ENCODE measurements around the gene ROBO3. TPM values are rescaled to one million over a fixed set of nuclear protein-coding genes. Genes with fewer than 3 reads are reported as not detected.
A peak's percentile ranks its signal among the peaks of the same experiment; 100 is the strongest.

ROBO3 gene
- total RNA-seq, 1 experiment from 2014 or later = 30.7 TPM

DNA sequence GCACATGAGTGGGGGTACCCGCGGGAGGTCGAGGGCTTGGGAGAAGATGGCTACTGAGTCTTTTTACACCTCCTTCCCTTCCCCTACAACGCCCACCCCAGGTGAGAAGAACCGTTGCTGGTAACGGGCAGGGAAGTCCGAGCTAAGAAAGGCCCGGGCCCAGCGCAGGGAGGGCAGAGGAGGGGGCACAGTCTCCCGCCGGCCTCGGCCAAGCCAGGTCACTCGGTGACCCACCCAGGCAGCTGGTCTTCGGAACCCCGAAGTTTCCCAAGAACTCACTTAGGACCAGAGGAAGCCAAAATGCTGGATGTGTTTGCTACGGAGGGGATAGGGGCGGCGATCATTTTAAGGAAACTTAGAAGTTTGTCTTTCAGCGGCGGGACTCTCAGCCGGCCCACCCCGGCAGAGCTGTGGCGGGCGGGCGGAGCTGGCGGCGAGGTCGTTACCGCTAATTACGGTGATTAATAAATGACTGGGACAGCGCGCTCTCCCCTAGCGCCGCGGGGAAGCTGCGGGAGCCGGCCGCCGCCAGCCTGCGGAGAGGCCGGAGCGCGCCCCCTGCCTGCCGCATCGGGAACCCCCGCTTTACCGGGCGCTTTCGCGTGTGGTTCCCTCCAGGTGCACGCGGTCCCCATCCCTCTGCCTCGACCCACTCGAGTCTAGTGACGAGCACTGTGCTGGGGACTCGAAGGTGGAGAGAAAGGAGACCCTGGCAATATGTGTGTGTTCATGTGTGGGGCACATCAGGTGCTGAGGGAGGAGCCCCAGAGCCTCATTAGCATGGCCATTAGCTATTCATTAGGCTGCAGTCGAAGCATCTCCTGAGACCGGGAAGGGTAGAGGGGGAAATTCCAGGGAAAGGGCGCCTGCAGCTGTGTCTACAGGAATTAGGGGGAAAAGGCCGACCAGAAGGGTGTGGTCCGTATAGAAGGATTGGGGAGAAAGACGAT is 945 bp downstream of the ROBO3 start:
- intact Hi-C loops (cut with micrococcal nuclease) = loop anchor here (2.0 to 10.0 kb wide), 2 partner anchors 221 to 451 kb away; no protein-coding TSS in a partner anchor
- Histone ChIP-seq H4K20me1 (ENCODE audit: insufficient read depth) (no peaks in the 10 kb centered on the region), H3K36me3 (ENCODE audit: control insufficient read depth in 1 of 2, insufficient read depth in 2 of 2, low read length in 2 of 2) (no peaks in the 10 kb centered on the region), H2AFZ (ENCODE audit: low read depth, low read length, poor library complexity, severe bottlenecking) (no peak overlapping the region), H3K9ac (ENCODE audit: low read length) (no peak overlapping the region), H3K27me3 (ENCODE audit: insufficient read depth, low read length) (peaks cover 34% of the 10 kb centered on the region; the same call in 1 of the 2 replicates), H3K4me1 (ENCODE audit: control insufficient read depth in 1 of 2, insufficient read depth in 2 of 2, low read length in 2 of 2) (peaks cover 4 to 9% of the 10 kb centered on the region in 2 experiments; a peak in 2 of 4 replicates), H3K27ac (ENCODE audit: low read depth, low read length) (no peak overlapping the region), H3K9me2 (ENCODE audit: insufficient read depth) (no peaks in the 10 kb centered on the region), H3K79me2 (ENCODE audit: insufficient read depth, low read length) (no peaks in the 10 kb centered on the region), H3K4me3 (replicated peaks in 1 of 2; ENCODE audit: low read depth in 1 of 2, low read length in 2 of 2) (no peak overlapping the region), H3K9me3 (ENCODE audit: control insufficient read depth in 1 of 2, insufficient read depth in 1 of 2, low read depth in 1 of 2, low read length in 2 of 2) (no peaks in the 10 kb centered on the region), H3K4me2 (ENCODE audit: low read length) (peak overlapping the region; percentile 44)
- DNase-seq (ENCODE audit: low read depth, low spot score) (no peak), ATAC-seq (peak; percentile 69)
- no peak for TF ChIP-seq ATF3 (IDR thresholded peaks at IDR 0.05)
- TF ChIP-seq REST (IDR thresholded peaks at IDR 0.05; ENCODE audit: low read depth) = no peak
- peak; percentile 92 for TF ChIP-seq MAX (IDR thresholded peaks at IDR 0.05)
- peak; percentile 46 for TF ChIP-seq RAD21 (IDR thresholded peaks at IDR 0.05; ENCODE audit: low read depth)
- TF ChIP-seq ELF1 (IDR thresholded peaks at IDR 0.05; ENCODE audit: borderline replicate concordance, low read depth) = no peak
- peak; percentile 59; the same call in 1 of the 2 replicates for TF ChIP-seq CBX3 (IDR thresholded peaks at IDR 0.05; ENCODE audit: low read depth)
- peak; percentile 61 to 80 (median 71) for TF ChIP-seq CTCF (IDR thresholded peaks at IDR 0.05 in 2 of 3, conservative IDR thresholded peaks at IDR 0.05 in 1 of 3; ENCODE audit: borderline replicate concordance in 1 of 3, insufficient read depth in 1 of 3, low read depth in 2 of 3, low read length in 2 of 3)
- BruUV-seq (replicated peaks) = no TSS peak
- POLR2A ChIA-PET = interaction anchor here (0.5 to 0.9 kb wide), 2 partner anchors 10 to 31 kb away, joined by 3 read pairs; no protein-coding TSS in a partner anchor
- RAD21 ChIA-PET (ENCODE audit: low non-redundant PET in 1 of 2, low total read pairs in 2 of 2, uncharacterized antibody in 2 of 2, unreplicated experiment in 2 of 2) = no interaction called here
- CTCF ChIA-PET = interaction anchor here (0.7 to 1.3 kb wide), 4 partner anchors 10 to 28 kb away, joined by 3 to 8 read pairs (median 4); no protein-coding TSS in a partner anchor
